ENCODE data around the gene OGG1. TPM values are rescaled to one million over a fixed set of nuclear protein-coding genes. Genes with fewer than 3 reads are reported as not detected.
A peak's percentile ranks its signal among the peaks of the same experiment; 100 is the strongest.

Gene OGG1
- total and polyA plus RNA-seq, 9 of the 15 experiments (the other 6 are each of a cell fraction or from before 2014, with no cell fraction given), result 6.6 to 33.0 (median 24.4) TPM

DNA sequence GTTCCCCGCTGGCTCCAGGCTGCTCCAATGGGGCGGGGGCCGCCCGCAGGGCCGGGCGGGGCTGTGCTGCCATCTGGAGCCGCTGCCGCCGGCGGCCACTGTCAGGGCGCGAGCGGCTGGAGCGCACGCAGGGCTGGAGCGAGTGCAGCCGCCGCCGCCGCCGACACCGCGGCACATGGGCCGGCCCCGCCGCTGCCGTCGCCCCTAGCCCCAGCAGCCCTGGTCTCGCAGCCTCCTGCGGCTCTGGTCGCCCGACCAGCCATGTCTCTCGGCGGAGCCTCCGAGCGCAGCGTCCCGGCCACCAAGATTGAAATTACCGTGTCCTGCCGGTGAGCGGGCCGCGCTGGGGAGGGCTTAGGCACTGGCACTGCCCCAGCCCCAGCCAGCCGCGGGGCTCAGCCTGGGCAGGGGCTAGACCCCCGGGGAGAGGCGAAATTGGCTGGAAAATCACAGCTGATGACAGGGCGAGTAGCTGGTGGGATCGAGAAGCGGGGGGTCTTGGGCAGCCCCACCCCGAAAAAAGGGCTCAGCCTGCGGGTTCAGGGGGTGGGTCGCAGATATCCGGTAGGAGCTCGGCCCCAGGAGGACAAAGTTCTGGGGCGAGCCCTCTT is 45.9 kb upstream of the OGG1 start, which contains the start of gene CPNE9:
CPNE9 (plus strand) TSS at position 98 of the 611 bp plus-strand sequence; CDS start at position 262, 164 bp downstream.
- no peak for TF ChIP-seq RFX7 (CRISPR knock-in tag; IDR thresholded peaks at IDR 0.05)
- TF ChIP-seq, protein P1, sequence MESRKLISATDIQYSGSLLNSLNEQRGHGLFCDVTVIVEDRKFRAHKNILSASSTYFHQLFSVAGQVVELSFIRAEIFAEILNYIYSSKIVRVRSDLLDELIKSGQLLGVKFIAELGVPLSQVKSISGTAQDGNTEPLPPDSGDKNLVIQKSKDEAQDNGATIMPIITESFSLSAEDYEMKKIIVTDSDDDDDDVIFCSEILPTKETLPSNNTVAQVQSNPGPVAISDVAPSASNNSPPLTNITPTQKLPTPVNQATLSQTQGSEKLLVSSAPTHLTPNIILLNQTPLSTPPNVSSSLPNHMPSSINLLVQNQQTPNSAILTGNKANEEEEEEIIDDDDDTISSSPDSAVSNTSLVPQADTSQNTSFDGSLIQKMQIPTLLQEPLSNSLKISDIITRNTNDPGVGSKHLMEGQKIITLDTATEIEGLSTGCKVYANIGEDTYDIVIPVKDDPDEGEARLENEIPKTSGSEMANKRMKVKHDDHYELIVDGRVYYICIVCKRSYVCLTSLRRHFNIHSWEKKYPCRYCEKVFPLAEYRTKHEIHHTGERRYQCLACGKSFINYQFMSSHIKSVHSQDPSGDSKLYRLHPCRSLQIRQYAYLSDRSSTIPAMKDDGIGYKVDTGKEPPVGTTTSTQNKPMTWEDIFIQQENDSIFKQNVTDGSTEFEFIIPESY (CRISPR knock-in tag; IDR thresholded peaks at IDR 0.05), result peak; percentile 13; the same call in 1 of the 2 replicates
- TF ChIP-seq POLR2G (IDR thresholded peaks at IDR 0.05; ENCODE audit: low read depth, low read length), result 0 out of 2 replicates have a peak, but pooled peaks have one; percentile 28
- FAIRE-seq, result no peak
- DNase-seq (ENCODE audit: extremely low read depth in 1 of 4, low spot score in 3 of 4), result peak in 1 of 4 experiments; percentile 48
- POLR2A ChIA-PET, result interaction anchor here (1.0 kb wide), 1 partner anchor 27 kb away, joined by 3 read pairs; no protein-coding TSS in a partner anchor
- no peaks in the 10 kb centered on the region for H4K20me1 ChIP-seq (replicated peaks; ENCODE audit: control insufficient read depth, insufficient read depth, low read length)
- 0 out of 5 replicates have a peak, but pooled peaks cover 0 to 5% of the 10 kb centered on the region in 2 experiments for H3K27me3 ChIP-seq (ENCODE audit: control insufficient read depth in 2 of 2, insufficient read depth in 2 of 2, low read length in 2 of 2)
- no peaks in the 10 kb centered on the region for H3K9me3 ChIP-seq (replicated peaks; ENCODE audit: control insufficient read depth, insufficient read depth, low read depth, low read length)
- no peak within 1 kb of the TSS for H3K27ac ChIP-seq (ENCODE audit: extremely low read depth, low read depth, low read length)
- H3K4me1 ChIP-seq (replicated peaks in 1 of 2; ENCODE audit: control insufficient read depth in 2 of 2, insufficient read depth in 2 of 2, low read length in 2 of 2), result peaks cover 8 to 18% of the 10 kb centered on the region in 2 experiments; a peak in 4 of 5 replicates
- H3K9me1 ChIP-seq (ENCODE audit: control insufficient read depth, insufficient read depth, low read length), result no peaks in the 10 kb centered on the region
- ATAC-seq, result no peak
- H3K9ac ChIP-seq (ENCODE audit: insufficient read depth in 1 of 2, low read depth in 2 of 2, low read length in 2 of 2), result peak within 1 kb of the TSS in 1 of 2 experiments; percentile 75; a peak in 2 of 4 replicates
- H3K36me3 ChIP-seq (ENCODE audit: control insufficient read depth, insufficient read depth, low read length), result peaks cover 8% of the 10 kb centered on the region; the same call in 1 of the 3 replicates
- peak within 1 kb of the TSS; percentile 57 for H3K4me2 ChIP-seq (ENCODE audit: insufficient read depth, low read length)
- CTCF ChIA-PET (ENCODE audit: low intra/inter-chr PET ratio), result no interaction called here
- no peaks in the 10 kb centered on the region for H3K79me2 ChIP-seq (ENCODE audit: control insufficient read depth, insufficient read depth, low read length)
- intact Hi-C loops (cut with micrococcal nuclease), result no loop called here
- H3K4me3 ChIP-seq, result peak within 1 kb of the TSS; percentile 28
- WGBS (ENCODE audit: insufficient coverage, low coverage, missing lambda C conversion rate), result 56% methylated on average over 31 of the region's 56 CpGs
- H2AFZ ChIP-seq (ENCODE audit: low read depth, low read length), result peak within 1 kb of the TSS; percentile 47; the same call in 1 of the 2 replicates
- BruUV-seq (replicated peaks), result no TSS peak
- in situ Hi-C loops (cut with MboI), result no loop called here
